Kasumi-1 (cell line): ENCODE results near the gene ISL1.

Experiments used
- DNase-seq, 2 experiments: peaks; one replicate each; lab custom pipeline; 2025; lab: John Stamatoyannopoulos, UW

Gene ISL1

GRCh38 chr5:51386916-51387883 is 4.0 kb downstream of the ISL1 start:
- DNase-seq = no peak

DNA sequence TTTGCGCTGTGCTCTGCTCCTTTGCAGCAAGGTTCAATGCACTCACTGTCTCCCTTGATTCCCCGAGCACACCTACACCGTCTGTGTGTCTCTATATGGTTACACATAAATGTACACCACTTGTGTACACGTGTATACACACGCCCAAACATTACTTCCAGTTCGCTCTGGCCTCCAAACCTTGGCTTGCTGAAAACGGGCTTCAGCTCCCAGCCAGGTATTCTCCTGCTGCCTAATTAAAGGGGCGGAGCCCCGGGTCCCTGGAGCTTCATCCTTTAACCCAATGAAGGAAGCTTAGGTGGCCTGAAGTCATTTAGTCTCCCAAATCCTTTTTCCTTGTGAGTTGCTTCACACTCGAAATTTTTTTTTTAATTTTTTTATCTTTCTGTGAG is 4.6 kb downstream of the ISL1 start:
- no peak for DNase-seq

- DNase-seq = no peak
These were observed 5.4 kb downstream of the ISL1 start for GRCh38 chr5:51388488-51389287.

GRCh38 chr5:51389288-51389576 is 6.0 kb downstream of the ISL1 start:
- DNase-seq = no peak

GRCh38 chr5:51389577-51390463 is 6.6 kb downstream of the ISL1 start:
- no peak for DNase-seq

GRCh38 chr5:51391175-51391574 is 7.9 kb downstream of the ISL1 start:
- no peak for DNase-seq

DNA sequence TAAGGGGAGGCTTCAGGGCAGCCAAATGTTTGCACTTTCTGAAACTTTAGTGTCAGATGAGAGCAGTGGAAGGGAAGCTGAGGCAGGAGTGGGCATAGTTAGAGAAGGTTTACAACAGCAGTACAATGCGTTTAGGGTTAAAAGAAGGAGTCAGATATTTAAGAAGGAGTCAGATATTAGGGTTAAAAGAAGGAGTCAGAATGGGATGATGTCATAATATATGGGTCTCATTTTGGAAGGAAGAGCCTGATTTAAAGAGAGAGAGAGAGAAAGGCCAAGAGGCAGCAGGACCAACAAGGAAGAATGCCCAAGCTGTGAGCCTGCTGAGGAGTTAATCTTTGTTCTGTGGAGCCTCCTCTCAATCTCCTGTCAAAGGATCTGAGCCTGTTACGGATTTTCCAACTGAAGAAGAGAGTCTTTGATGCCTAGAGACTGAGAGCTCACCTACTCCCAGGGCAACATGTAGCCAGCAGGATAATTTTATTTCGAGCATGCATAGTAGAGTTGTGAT is 9.5 kb downstream of the ISL1 start:
- DNase-seq = no peak

DNA sequence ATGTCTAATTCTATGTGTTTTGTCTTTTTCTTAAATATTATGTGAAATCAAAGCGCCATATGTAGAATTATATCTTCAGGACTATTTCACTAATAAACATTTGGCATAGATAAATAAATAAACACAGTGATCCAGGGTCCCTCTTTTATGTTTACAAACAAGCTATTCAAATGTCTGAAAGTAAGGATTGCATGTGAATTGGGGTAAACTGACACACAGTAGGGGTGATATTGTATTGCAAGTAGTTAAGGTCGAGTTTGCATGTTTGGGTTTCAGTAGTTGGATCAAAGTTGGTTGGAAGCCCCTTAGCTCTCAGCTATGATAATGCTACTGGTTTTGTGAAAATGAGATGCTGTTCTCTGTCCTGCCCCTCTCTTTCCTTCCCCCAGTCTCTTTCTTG is 11.4 kb downstream of the ISL1 start:
- DNase-seq = no peak

DNA sequence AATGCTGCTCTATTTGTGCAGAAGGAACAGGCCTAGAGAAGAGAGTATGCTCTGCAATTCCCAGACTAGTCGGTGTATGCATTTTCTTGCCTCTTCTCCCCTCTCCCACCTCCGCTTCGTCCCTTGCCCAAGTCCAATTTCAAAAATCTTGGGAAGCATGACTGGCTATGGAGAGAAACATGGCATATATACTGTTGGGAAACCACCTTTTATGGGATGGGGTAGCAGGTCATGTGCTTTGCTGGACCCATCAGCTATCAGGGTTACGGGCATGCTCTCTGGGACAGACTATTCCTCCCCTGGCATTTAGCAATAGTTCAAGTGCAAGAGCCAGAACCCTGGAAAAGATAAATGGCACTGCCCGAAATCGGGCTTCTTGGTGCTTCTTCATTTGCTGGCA is 12.0 kb downstream of the ISL1 start:
- DNase-seq = no peak

DNA sequence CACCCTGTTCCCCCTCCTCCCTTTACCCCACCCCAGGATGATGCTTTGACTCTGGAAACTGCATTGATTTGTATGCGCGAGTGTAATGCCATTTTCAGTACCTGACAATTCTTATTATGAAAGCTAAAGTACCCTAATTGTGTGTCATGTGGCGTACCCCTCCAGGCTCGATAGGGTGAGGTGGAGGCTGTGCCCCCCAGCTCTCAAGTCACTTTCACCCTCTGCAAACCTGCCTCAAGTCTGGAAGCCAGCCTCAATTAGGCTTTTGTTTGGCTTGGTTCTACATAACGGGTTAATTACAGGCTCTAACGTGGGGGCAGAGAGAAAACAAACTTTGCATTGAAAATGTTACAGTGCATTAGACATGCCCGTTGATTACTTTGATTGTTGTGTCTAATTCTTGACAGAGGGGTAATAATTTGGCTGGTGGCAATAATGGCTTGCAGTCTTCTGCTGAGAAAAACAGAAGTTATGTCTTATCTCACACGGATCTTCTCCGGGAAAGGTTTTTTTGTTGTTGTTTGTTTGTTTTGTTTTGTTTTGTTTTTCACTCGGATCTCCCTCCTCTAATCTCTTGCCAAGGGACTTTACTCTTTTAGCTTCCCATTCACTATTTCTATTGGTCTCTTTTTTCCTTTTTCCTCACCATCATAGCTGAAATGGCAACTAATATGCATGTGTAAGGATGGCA is 12.6 kb downstream of the ISL1 start:
- DNase-seq = no peak

GRCh38 chr5:51396797-51397196 is 13.5 kb downstream of the ISL1 start:
- no peak for DNase-seq

DNA sequence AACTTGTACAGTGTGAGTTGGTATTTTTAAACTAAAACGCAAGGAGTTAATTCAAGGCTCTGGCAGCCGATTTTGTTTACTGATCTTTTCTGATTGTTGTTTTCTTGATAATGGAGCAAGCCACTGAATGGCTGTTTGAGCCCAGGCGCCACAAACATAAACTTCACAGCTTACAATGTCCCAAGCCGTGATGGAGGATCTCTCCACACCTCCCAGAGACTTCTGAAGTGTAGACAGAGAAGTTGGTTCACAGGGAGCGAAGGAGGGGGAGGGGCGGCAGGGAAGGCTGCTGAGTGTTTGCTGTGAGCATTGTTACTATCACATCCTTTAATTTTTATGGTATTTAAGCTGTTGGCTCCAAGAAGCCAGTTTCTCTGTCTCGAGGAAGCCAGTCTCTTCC is 14.7 kb downstream of the ISL1 start:
- no peak for DNase-seq

- no peak for DNase-seq
These were observed 15.8 kb downstream of the ISL1 start for GRCh38 chr5:51398875-51399642.

GRCh38 chr5:51399643-51400006 is 16.4 kb downstream of the ISL1 start:
- DNase-seq = no peak

GRCh38 chr5:51404255-51404654 is 21.0 kb downstream of the ISL1 start:
- DNase-seq = no peak

DNA sequence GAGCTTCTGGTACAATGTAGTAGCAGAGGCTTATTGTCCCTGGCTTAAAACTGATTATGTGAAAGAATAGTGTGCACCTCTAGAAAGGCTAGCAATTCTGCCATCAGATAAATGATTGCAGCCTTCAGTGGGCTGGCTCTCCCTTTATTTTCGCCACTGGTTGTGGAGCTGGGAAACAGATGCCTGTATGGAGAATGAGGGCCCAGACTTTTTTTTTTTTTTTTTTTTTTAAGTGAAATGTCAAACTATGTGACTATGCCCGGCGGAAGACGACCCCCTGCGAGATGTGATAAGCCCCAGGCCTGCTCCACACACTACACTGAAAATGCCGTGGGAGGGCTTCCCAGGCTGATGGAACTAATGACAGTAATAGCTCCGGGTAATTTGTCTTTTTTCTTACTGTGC is 28.7 kb downstream of the ISL1 start:
- DNase-seq = no peak

GRCh38 chr5:51414516-51414915 is 31.3 kb downstream of the ISL1 start:
- DNase-seq = no peak

DNA sequence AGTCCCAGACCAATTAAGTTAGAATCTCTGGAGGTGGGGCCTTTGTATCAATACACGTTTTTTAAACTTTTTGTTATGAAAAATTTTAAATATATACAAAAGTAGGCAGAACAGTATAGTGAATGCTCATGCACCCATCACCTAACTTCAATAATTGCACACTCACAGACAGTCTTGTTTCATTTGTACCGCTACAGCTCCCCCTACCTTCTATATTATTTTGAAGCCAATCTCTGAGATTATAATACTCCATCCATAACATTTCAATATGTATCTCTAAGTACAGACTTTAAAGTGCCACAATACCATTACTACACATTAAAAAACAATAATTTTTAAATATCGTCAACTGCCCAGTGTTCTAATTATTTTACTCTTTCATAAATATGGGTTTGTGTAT is 32.9 kb downstream of the ISL1 start:
- DNase-seq = peak in 1 of 2 experiments; percentile 22

DNA sequence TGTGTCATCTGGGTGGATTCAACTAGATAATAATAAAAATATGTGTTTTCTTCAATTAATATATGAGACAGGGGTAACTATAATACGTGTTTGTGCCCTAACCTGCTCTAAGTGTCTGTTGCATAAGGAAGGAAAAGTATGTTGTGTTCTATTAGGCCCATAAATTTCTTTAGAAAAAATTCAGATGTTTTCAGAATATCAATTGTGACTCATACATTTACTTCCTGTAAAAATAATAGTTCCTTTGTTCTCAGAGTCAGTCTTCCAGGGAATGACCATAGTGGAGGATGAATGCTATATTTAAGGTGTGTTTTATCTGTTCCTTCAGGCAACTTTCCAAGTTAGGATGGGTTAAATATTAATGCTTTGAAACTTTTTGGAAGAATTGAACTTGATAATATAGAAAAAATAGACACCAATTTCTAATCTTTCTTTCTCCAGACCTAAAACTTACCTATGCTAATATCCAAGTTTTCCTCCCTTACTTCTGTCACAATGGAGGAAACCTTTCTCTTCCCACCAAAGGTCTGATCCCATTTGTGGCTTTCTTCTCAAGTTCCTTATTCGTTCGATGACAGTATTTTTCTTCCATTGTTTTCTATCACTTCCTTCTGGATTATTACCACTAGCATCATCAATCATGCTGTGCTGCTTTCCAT is 49.9 kb downstream of the ISL1 start:
- DNase-seq = no peak

- DNase-seq = no peak
These were observed 56.0 kb downstream of the ISL1 start for GRCh38 chr5:51439232-51439631.
